ENCODE results near the gene RAX. TPM values are rescaled to one million over a fixed set of nuclear protein-coding genes. Genes with fewer than 3 reads are reported as not detected.

RAX gene
- total and polyA plus RNA-seq, 2 of the 8 experiments (the other 6 are each of a cell fraction or from before 2014, with no cell fraction given), result 0.12 to 0.52 TPM

DNA sequence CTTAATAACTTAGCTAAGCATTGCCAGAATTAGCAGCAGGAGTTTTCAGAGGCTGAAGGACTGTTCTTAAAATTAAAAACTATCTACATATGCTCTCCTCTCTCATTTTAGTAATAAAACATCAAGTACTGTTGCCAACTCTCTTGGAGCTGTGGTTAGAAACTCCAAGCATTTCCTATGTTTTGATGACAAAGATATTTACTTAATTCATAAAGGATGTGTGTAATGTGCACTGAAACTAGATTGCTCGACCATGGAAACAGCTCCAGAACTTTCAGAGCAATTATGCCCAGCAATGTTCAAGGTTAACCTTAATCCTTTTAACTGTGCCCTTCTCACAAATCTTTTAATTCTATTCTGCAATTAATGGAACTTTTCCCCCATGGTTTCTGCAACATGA is 44.9 kb downstream of the RAX start:
- Histone ChIP-seq H2BK20ac (ENCODE audit: low read length) (no peak overlapping the region), H3K36me3 (ENCODE audit: control insufficient read depth in 2 of 4, insufficient read depth in 4 of 4, low read length in 3 of 4) (no peaks in the 10 kb centered on the region), H3K9me3 (ENCODE audit: insufficient read depth in 2 of 2, low read depth in 1 of 2, low read length in 1 of 2) (no peaks in the 10 kb centered on the region), H3K14ac (ENCODE audit: insufficient read length) (no peak overlapping the region), H3K27me3 (replicated peaks in 1 of 4; ENCODE audit: control insufficient read depth in 3 of 4, extremely low read depth in 1 of 4, insufficient read depth in 3 of 4, low read length in 3 of 4) (peaks cover 3 to 7% (median 5%) of the 10 kb centered on the region in 4 experiments), H2BK12ac (ENCODE audit: low read depth, low read length) (no peak overlapping the region), H3K4me2 (ENCODE audit: insufficient read depth in 1 of 2, low read depth in 2 of 2, low read length in 2 of 2) (no peak overlapping the region), H3K23ac (ENCODE audit: insufficient read length) (no peak overlapping the region), H3K4ac (replicated peaks; ENCODE audit: insufficient read length, low read depth, low read length) (no peak overlapping the region), H3K18ac (ENCODE audit: extremely low read depth, low read length) (no peak overlapping the region), H3K79me2 (ENCODE audit: control insufficient read depth in 1 of 2, insufficient read depth in 2 of 2, low read length in 2 of 2) (no peaks in the 10 kb centered on the region), H3K27ac (ENCODE audit: low read depth, low read length) (no peak overlapping the region), H4K5ac (ENCODE audit: insufficient read length, low read depth, low read length) (no peak overlapping the region), H2BK5ac (ENCODE audit: low read depth, low read length) (no peak overlapping the region), H3K9ac (replicated peaks in 1 of 4; ENCODE audit: extremely low read depth in 1 of 4, low read depth in 3 of 4, low read length in 3 of 4) (no peak overlapping the region), H3K79me1 (ENCODE audit: low read depth, low read length) (no peaks in the 10 kb centered on the region), H2BK15ac (ENCODE audit: low read length) (no peak overlapping the region), H3K4me3 (ENCODE audit: extremely low read depth in 1 of 4, insufficient read depth in 2 of 4, low read depth in 3 of 4, low read length in 4 of 4) (no peak overlapping the region), H4K8ac (ENCODE audit: extremely low read depth, insufficient read depth, low read length) (no peak overlapping the region), H4K91ac (replicated peaks; ENCODE audit: insufficient read length, low read length) (no peak overlapping the region), H4K20me1 (replicated peaks in 1 of 2; ENCODE audit: control insufficient read depth in 1 of 2, insufficient read depth in 2 of 2, low read length in 2 of 2) (no peaks in the 10 kb centered on the region), H2AK5ac (ENCODE audit: low read depth, low read length) (no peak overlapping the region), H2BK120ac (replicated peaks; ENCODE audit: low read depth, low read length) (no peak overlapping the region), H2AFZ (ENCODE audit: low read length) (no peak overlapping the region), H3K4me1 (replicated peaks in 1 of 4; ENCODE audit: control insufficient read depth in 3 of 4, insufficient read depth in 4 of 4, low read length in 3 of 4) (no peaks in the 10 kb centered on the region), H3K56ac (replicated peaks; ENCODE audit: insufficient read length, low read depth, low read length) (no peak overlapping the region), H3K23me2 (ENCODE audit: low read depth, low read length) (no peaks in the 10 kb centered on the region)
- no peak for FAIRE-seq
- ChIA-PET CTCF (ENCODE audit: partially characterized antibody) (interaction anchor here (0.7 to 2.2 kb wide), 5 partner anchors 8 to 531 kb away, joined by 3 to 13 read pairs (median 4); partner anchors contain the start of genes GRP and RAX), POLR2A (ENCODE audit: partially characterized antibody) (interaction anchor here (0.8 to 1.0 kb wide), 2 partner anchors 9 to 36 kb away, joined by 3 read pairs; partner anchors contain the start of gene GRP)
- DNase-seq (ENCODE audit: low read depth in 1 of 2, low spot score in 2 of 2), result no peak
- WGBS, 2 experiments (ENCODE audit: extremely low coverage in 1 of 2, insufficient coverage in 1 of 2, insufficient read length in 1 of 2, insufficient replicate concordance in 2 of 2, low coverage in 1 of 2, low lambda C conversion rate in 2 of 2, missing lambda C conversion rate in 1 of 2), result 75% methylated on average over 1 of the region's 1 CpG; no CpG with 5 or more reads in 1 of the 2 experiments
- no peak for TF ChIP-seq KDM1A (IDR thresholded peaks at IDR 0.05; ENCODE audit: borderline replicate concordance, low read length)
- TF ChIP-seq TAF1 (IDR thresholded peaks at IDR 0.05; ENCODE audit: low read depth, low read length), result no peak
- no peak for TF ChIP-seq GABPA (IDR thresholded peaks at IDR 0.05; ENCODE audit: borderline replicate concordance, insufficient read depth, low read length)
- no peak for TF ChIP-seq RFX5 (IDR thresholded peaks at IDR 0.05; ENCODE audit: borderline replicate concordance, low read depth, low read length)
- TF ChIP-seq HDAC2 (IDR thresholded peaks at IDR 0.05; ENCODE audit: borderline replicate concordance in 1 of 2, low read depth in 2 of 2, low read length in 2 of 2), result no peak
